ENCODE measurements around the gene ACOX1.

The ACOX1 gene

DNA sequence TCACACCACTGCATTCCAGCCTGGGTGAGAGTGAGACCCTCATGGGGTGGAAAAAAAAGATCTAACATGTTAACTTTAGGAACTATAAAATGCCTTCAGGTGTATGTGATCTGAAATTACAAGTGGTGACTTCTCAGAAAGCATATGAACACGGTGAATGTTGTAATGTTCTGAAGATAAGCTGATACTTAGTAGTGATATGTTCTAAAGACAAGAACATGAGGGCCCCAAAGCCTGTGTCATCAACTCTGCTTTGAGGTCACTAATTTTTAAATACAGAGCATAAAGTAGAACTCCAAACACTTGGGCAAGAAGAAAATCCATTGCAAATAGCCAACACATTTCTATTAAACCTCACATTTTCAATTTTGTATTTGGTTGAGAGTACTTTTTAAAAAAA, 35.5 kb downstream of the ACOX1 start:
- TF ChIP-seq TAF1 (IDR thresholded peaks at IDR 0.05; ENCODE audit: low read depth) (no peak), FOXM1 (IDR thresholded peaks at IDR 0.05; ENCODE audit: borderline replicate concordance, low read depth) (no peak), TCF12 (IDR thresholded peaks at IDR 0.05; ENCODE audit: low read depth) (no peak), TEAD4 (IDR thresholded peaks at IDR 0.05) (no peak), EP300 (IDR thresholded peaks at IDR 0.05; ENCODE audit: borderline replicate concordance) (no peak), ZBTB7A (IDR thresholded peaks at IDR 0.05; ENCODE audit: low read depth) (no peak), RAD21 (IDR thresholded peaks at IDR 0.05; ENCODE audit: low read depth) (no peak), CREB1 (IDR thresholded peaks at IDR 0.05; ENCODE audit: low read depth) (no peak), NFIC (IDR thresholded peaks at IDR 0.05) (no peak)
- TF ChIP-seq, protein P1, sequence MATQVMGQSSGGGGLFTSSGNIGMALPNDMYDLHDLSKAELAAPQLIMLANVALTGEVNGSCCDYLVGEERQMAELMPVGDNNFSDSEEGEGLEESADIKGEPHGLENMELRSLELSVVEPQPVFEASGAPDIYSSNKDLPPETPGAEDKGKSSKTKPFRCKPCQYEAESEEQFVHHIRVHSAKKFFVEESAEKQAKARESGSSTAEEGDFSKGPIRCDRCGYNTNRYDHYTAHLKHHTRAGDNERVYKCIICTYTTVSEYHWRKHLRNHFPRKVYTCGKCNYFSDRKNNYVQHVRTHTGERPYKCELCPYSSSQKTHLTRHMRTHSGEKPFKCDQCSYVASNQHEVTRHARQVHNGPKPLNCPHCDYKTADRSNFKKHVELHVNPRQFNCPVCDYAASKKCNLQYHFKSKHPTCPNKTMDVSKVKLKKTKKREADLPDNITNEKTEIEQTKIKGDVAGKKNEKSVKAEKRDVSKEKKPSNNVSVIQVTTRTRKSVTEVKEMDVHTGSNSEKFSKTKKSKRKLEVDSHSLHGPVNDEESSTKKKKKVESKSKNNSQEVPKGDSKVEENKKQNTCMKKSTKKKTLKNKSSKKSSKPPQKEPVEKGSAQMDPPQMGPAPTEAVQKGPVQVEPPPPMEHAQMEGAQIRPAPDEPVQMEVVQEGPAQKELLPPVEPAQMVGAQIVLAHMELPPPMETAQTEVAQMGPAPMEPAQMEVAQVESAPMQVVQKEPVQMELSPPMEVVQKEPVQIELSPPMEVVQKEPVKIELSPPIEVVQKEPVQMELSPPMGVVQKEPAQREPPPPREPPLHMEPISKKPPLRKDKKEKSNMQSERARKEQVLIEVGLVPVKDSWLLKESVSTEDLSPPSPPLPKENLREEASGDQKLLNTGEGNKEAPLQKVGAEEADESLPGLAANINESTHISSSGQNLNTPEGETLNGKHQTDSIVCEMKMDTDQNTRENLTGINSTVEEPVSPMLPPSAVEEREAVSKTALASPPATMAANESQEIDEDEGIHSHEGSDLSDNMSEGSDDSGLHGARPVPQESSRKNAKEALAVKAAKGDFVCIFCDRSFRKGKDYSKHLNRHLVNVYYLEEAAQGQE (IDR thresholded peaks at IDR 0.05; ENCODE audit: low read depth) = no peak
- TF ChIP-seq, protein P2, sequence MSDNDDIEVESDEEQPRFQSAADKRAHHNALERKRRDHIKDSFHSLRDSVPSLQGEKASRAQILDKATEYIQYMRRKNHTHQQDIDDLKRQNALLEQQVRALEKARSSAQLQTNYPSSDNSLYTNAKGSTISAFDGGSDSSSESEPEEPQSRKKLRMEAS (IDR thresholded peaks at IDR 0.05) = no peak
- TF ChIP-seq, protein P3, sequence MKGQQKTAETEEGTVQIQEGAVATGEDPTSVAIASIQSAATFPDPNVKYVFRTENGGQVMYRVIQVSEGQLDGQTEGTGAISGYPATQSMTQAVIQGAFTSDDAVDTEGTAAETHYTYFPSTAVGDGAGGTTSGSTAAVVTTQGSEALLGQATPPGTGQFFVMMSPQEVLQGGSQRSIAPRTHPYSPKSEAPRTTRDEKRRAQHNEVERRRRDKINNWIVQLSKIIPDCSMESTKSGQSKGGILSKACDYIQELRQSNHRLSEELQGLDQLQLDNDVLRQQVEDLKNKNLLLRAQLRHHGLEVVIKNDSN (IDR thresholded peaks at IDR 0.05) = no peak

DNA sequence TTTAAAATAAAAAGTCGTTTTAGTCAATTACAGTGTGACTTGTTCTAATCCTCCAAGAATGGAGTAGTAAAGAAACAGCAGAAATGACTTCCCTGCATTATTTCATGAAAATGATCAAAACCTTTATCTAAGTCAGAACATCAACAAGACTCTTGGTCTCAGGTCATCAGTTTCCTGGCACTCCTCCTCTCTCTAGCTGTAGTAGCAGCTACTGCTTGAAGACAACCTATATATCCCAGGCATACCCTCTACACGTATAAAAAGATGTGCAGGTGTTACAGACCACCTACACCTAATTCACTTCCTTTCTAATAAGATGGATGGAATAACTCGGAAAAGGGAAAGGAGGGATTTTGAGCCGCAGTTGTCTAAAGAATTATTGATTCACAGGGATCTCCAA, 36.5 kb downstream of the ACOX1 start:
- no peak for TF ChIP-seq YY1 (IDR thresholded peaks at IDR 0.05; ENCODE audit: low read depth)
- no peak for TF ChIP-seq TEAD4 (IDR thresholded peaks at IDR 0.05)
- no peak for TF ChIP-seq ZBTB7A (IDR thresholded peaks at IDR 0.05; ENCODE audit: low read depth)
- TF ChIP-seq, protein P1 (IDR thresholded peaks at IDR 0.05; ENCODE audit: low read depth) = no peak
- TF ChIP-seq FOXM1 (IDR thresholded peaks at IDR 0.05; ENCODE audit: borderline replicate concordance, low read depth) = no peak
- TF ChIP-seq EP300 (IDR thresholded peaks at IDR 0.05; ENCODE audit: borderline replicate concordance) = no peak
- TF ChIP-seq CEBPB (IDR thresholded peaks at IDR 0.05) = no peak
- no peak for TF ChIP-seq EGR1 (IDR thresholded peaks at IDR 0.05)
- TF ChIP-seq, protein P2 (IDR thresholded peaks at IDR 0.05) = no peak

DNA sequence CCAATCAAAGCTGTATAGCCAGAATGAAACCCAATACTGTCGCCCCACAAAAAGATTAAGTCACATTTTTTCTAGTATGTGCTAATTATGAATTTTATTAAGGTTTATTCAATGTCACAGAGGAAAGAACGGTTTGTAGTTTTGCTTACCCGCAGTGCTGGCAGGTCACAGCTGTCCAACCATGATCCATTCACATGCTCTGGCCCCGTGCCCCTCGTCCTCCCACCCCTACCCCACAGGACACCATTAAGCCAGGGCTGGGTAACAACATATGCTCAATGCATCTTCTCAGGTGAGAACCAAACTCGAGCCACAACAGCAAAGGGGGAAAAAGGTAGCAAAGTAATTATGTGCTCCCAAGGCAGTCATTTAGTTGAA, 37.5 kb downstream of the ACOX1 start:
- TF ChIP-seq TCF12 (IDR thresholded peaks at IDR 0.05; ENCODE audit: low read depth) = no peak
- no peak for TF ChIP-seq RAD21 (IDR thresholded peaks at IDR 0.05; ENCODE audit: low read depth)
- TF ChIP-seq CREB1 (IDR thresholded peaks at IDR 0.05; ENCODE audit: low read depth) = no peak
- TF ChIP-seq YY1 (IDR thresholded peaks at IDR 0.05; ENCODE audit: low read depth) = no peak
- TF ChIP-seq, protein P3 (IDR thresholded peaks at IDR 0.05) = no peak
- no peak for TF ChIP-seq EGR1 (IDR thresholded peaks at IDR 0.05)
- no peak; the same call in 1 of the 2 replicates for TF ChIP-seq FOXM1 (IDR thresholded peaks at IDR 0.05; ENCODE audit: borderline replicate concordance, low read depth)
- TF ChIP-seq CEBPB (IDR thresholded peaks at IDR 0.05) = no peak

DNA sequence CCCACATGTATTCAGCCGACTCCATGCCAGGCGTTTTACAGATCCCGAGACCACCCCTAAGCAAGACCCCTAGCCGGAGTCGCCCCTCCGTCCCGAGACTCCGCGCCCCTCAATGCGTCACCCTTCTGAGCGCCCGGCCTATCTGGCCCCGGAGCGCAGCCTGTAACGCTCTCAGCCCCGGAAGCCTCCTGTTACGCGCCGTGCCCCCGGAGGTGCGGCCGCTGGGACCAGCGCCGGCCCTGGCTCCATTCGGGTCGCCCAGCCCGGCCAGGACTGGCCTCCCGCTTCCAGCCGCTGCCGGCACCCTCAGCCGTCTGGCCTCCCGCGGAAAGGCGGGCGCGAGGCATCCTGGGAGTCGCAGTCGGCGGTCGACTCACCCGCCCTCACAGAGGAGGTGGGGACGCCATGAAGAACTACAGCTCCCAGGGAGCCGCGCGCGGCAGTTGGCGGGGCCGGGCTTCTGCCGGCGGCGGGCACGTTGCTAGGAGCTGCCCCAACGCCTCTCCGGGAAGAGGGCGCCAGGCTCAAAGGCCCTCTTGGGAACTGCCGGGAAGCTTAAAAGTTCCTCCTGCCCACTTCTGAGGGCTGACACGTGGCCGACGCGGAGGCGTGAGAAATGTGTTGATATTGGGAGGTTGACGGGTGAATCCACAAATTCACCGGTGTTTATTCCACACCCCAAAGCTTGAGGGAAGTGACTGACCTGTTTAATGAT, 38.1 kb downstream of the ACOX1 start, which contains the start of gene FBF1:
Gene FBF1 (minus strand): TSS at position 316 of the 715 bp plus-strand sequence. CDS start 2,893 bp downstream, outside the sequence.
- TF ChIP-seq FOXM1 (IDR thresholded peaks at IDR 0.05; ENCODE audit: borderline replicate concordance, low read depth) (no peak; the same call in 1 of the 2 replicates), CEBPB (IDR thresholded peaks at IDR 0.05) (peak; percentile 31; the same call in 1 of the 2 replicates), EGR1 (IDR thresholded peaks at IDR 0.05) (peak; percentile 53; the same call in 1 of the 2 replicates), EP300 (IDR thresholded peaks at IDR 0.05; ENCODE audit: borderline replicate concordance) (peak; percentile 46; the same call in 1 of the 2 replicates), YY1 (IDR thresholded peaks at IDR 0.05; ENCODE audit: low read depth) (peak; percentile 82), TEAD4 (IDR thresholded peaks at IDR 0.05) (peak; percentile 72), ZBTB7A (IDR thresholded peaks at IDR 0.05; ENCODE audit: low read depth) (peak; percentile 96), TAF1 (IDR thresholded peaks at IDR 0.05; ENCODE audit: low read depth) (peak; percentile 96), RAD21 (IDR thresholded peaks at IDR 0.05; ENCODE audit: low read depth) (no peak), CREB1 (IDR thresholded peaks at IDR 0.05; ENCODE audit: low read depth) (peak; percentile 21; the same call in 1 of the 2 replicates), NFIC (IDR thresholded peaks at IDR 0.05) (peak; percentile 21; the same call in 1 of the 2 replicates), TCF12 (IDR thresholded peaks at IDR 0.05; ENCODE audit: low read depth) (peak; percentile 87)
- TF ChIP-seq, protein P2 (IDR thresholded peaks at IDR 0.05) = peak; percentile 98
- TF ChIP-seq, protein P1 (IDR thresholded peaks at IDR 0.05; ENCODE audit: low read depth) = 0 out of 2 replicates have a peak, but pooled peaks have one; percentile 19
- TF ChIP-seq, protein P3 (IDR thresholded peaks at IDR 0.05) = peak; percentile 65

Measured in Ishikawa (cell line).